ENCODE results near the gene CCDC7.
"Not testable (repeated sequence)": the region's sequence is repeated elsewhere in the genome, so short reads cannot be mapped to it uniquely, and the experiment has no call there.

CCDC7 gene

GRCh38 chr10:32738958-32739357 is 293.0 kb downstream of the CCDC7 start:
- no peak for DNase-seq

GRCh38 chr10:32744321-32744720 is 298.4 kb downstream of the CCDC7 start:
- DNase-seq, result no peak

- no peak for DNase-seq
Measured at GRCh38 chr10:32746869-32747268, 300.9 kb downstream of the CCDC7 start.

GRCh38 chr10:32751582-32751981 is 305.6 kb downstream of the CCDC7 start:
- no peak for DNase-seq

GRCh38 chr10:32754900-32755299 is 309.0 kb downstream of the CCDC7 start:
- not testable (repeated sequence) for DNase-seq

- DNase-seq, result no peak
Measured at GRCh38 chr10:32771217-32771616, 325.3 kb downstream of the CCDC7 start.

- no peak for DNase-seq
Measured at GRCh38 chr10:32773105-32773504, 327.2 kb downstream of the CCDC7 start.

- DNase-seq, result no peak
Measured at GRCh38 chr10:32786968-32787367, 341.0 kb downstream of the CCDC7 start.

GRCh38 chr10:32787690-32788284 is 341.8 kb downstream of the CCDC7 start:
- DNase-seq, result no peak

- no peak for DNase-seq
Measured at GRCh38 chr10:32788359-32788758, 342.4 kb downstream of the CCDC7 start.

- DNase-seq, result no peak
Measured at GRCh38 chr10:32790483-32790882, 344.5 kb downstream of the CCDC7 start.

GRCh38 chr10:32793033-32793432 is 347.1 kb downstream of the CCDC7 start:
- no peak for DNase-seq

- no peak for DNase-seq
Measured at GRCh38 chr10:32795598-32796183, 349.8 kb downstream of the CCDC7 start.

GRCh38 chr10:32797393-32797792 is 351.5 kb downstream of the CCDC7 start:
- not testable (repeated sequence) for DNase-seq

- no peak for DNase-seq
Measured at GRCh38 chr10:32846974-32847373, 401.0 kb downstream of the CCDC7 start.

- no peak for DNase-seq
Measured at GRCh38 chr10:32851301-32851700, 405.4 kb downstream of the CCDC7 start.

- DNase-seq, result no peak
Measured at GRCh38 chr10:32854435-32854834, 408.5 kb downstream of the CCDC7 start.

GRCh38 chr10:32865170-32865569 is 419.2 kb downstream of the CCDC7 start:
- DNase-seq, result no peak

GRCh38 chr10:32877915-32878314 is 432.0 kb downstream of the CCDC7 start:
- no peak for DNase-seq

- DNase-seq, result no peak
Measured at GRCh38 chr10:32878646-32879045, 432.7 kb downstream of the CCDC7 start.

GRCh38 chr10:32882076-32882475 is 436.1 kb downstream of the CCDC7 start:
- no peak for DNase-seq

- DNase-seq, result no peak
Measured at GRCh38 chr10:32887481-32887880, 441.5 kb downstream of the CCDC7 start.

GRCh38 chr10:32888161-32888927 is 442.4 kb downstream of the CCDC7 start:
- no peak for DNase-seq

GRCh38 chr10:32889631-32890212 is 443.8 kb downstream of the CCDC7 start:
- DNase-seq, result no peak
